PC-3 (cell line): Measurements from ENCODE around the gene NLGN1. TPM values are rescaled to one million over a fixed set of nuclear protein-coding genes. Genes with fewer than 3 reads are reported as not detected.

Experiments
- ATAC-seq: fragments of 200-7000 bp; cut with Tn5 transposase; 2 replicates; pipeline ENCODE4 v1.9.1; 2020; ENCODE audit warnings: mild to moderate bottlenecking, moderate library complexity
- BruUV-seq: library from RNA; stranded (reverse); fragments of 400-500 nt; replicated peaks from 2 replicates; lab custom pipeline; 2021; lab: Mats Ljungman, UMichigan
- CTCF ChIA-PET: fragments of 300-600 bp; sonication (Branson Sonifier 250); formaldehyde crosslinking; loops from one replicate; lab custom pipeline; 2022; ENCODE audit warnings: antibody characterized with exemption; lab: Charles Lee
- POLR2A ChIA-PET: fragments of 300-600 bp; sonication (Branson Sonifier 250); formaldehyde crosslinking; loops from one replicate; lab custom pipeline; 2022; ENCODE audit warnings: antibody characterized with exemption; ENCODE audit not compliant: unreplicated experiment; lab: Charles Lee
- DNase-seq: peaks from one replicate; pipeline ENCODE4 v3.0.0-alpha.2; 2015
- H2AFZ ChIP-seq: fragments of 300-600 bp; sonication (generic); 2 replicates; pipeline ENCODE4 v1.6.0; 2016; ENCODE audit warnings: antibody characterized with exemption, low read length
- H3F3A ChIP-seq: fragments of 300-600 bp; sonication (generic); one replicate; pipeline ENCODE4 v1.6.0; 2017; ENCODE audit warnings: antibody characterized with exemption, low read length, control low read depth, mild to moderate bottlenecking; ENCODE audit not compliant: unreplicated experiment
- H3K27ac ChIP-seq: fragments of 300-600 bp; sonication (generic); 2 replicates; pipeline ENCODE4 v1.5.1; 2016; ENCODE audit warnings: mild to moderate bottlenecking, low read length
- H3K27me3 ChIP-seq: fragments of 300-600 bp; sonication (generic); 2 replicates; pipeline ENCODE4 v1.6.1; 2016; ENCODE audit warnings: low read length, mixed read lengths
- H3K36me3 ChIP-seq: fragments of 300-600 bp; sonication (generic); 2 replicates; pipeline ENCODE4 v1.6.1; 2016; ENCODE audit warnings: low read depth, mixed run types, low read length, mixed read lengths
- H3K4me1 ChIP-seq: fragments of 300-600 bp; sonication (generic); 2 replicates; pipeline ENCODE4 v1.5.1; 2016; ENCODE audit warnings: low read length; ENCODE audit not compliant: insufficient read depth
- H3K4me2 ChIP-seq: fragments of 300-600 bp; sonication (generic); 2 replicates; pipeline ENCODE4 v1.6.0; 2016; ENCODE audit warnings: low read length
- H3K4me3 ChIP-seq: fragments of 300-600 bp; sonication (generic); 2 replicates; pipeline ENCODE4 v1.5.1; 2016; ENCODE audit warnings: mild to moderate bottlenecking, low read length, mixed read lengths
- H3K79me2 ChIP-seq: fragments of 300-600 bp; sonication (generic); 2 replicates; pipeline ENCODE4 v1.6.1; 2017; ENCODE audit warnings: low read length, mixed read lengths
- H3K9ac ChIP-seq: fragments of 300-600 bp; sonication (generic); 2 replicates; pipeline ENCODE4 v1.6.0; 2016; ENCODE audit warnings: mild to moderate bottlenecking, low read length
- H3K9me2 ChIP-seq: fragments of 300-600 bp; sonication (generic); replicated peaks from 2 replicates; pipeline ENCODE4 v1.6.1; 2016; ENCODE audit warnings: mixed run types, low read length, mixed read lengths
- H3K9me3 ChIP-seq: fragments of 300-600 bp; sonication (generic); 2 replicates; pipeline ENCODE4 v1.6.1; 2016; ENCODE audit warnings: low read length, mixed read lengths
- H4K20me1 ChIP-seq: fragments of 300-600 bp; sonication (generic); 2 replicates; pipeline ENCODE4 v1.6.1; 2016; ENCODE audit warnings: low read length, mixed read lengths
- CTCF ChIP-seq: fragments of 300-600 bp; sonication (generic); conservative IDR thresholded peaks from 2 replicates; pipeline ENCODE4 v1.5.1; 2017; ENCODE audit warnings: antibody characterized with exemption, low read depth, mild to moderate bottlenecking, low read length
- EZH2 ChIP-seq: fragments of 300-600 bp; sonication (generic); IDR thresholded peaks from one replicate; pipeline ENCODE4 v1.6.1; 2017; ENCODE audit warnings: antibody characterized with exemption, mild to moderate bottlenecking, low read length; ENCODE audit not compliant: unreplicated experiment
- EZH2phosphoT487 ChIP-seq: fragments of 300-600 bp; sonication (generic); IDR thresholded peaks from 2 replicates; pipeline ENCODE4 v1.6.1; 2018; ENCODE audit warnings: mild to moderate bottlenecking, antibody characterized with exemption, low read length, borderline replicate concordance
- intact Hi-C: fragments of 100-400 bp; cut with micrococcal nuclease; formaldehyde crosslinking; loops from 2 replicates; pipeline ENCODE4 v1.9.0; 2023
- total RNA-seq: library from RNA; depleted of rRNA; stranded (reverse); fragments of >200 nt; gene quantifications from 2 replicates; pipeline ENCODE4 v1.2.3, GENCODE V29; 2014

Gene NLGN1
- total RNA-seq, 1 experiment from 2014 or later: 0.77 TPM

- Histone ChIP-seq H3K79me2 (no peaks in the 10 kb centered on the region), H3K9ac (no peak overlapping the region), H3K4me3 (no peak overlapping the region), H3K4me1 (no peaks in the 10 kb centered on the region), H3K9me3 (no peaks in the 10 kb centered on the region), H3F3A (no peaks in the 10 kb centered on the region), H4K20me1 (no peaks in the 10 kb centered on the region), H3K27me3 (no peaks in the 10 kb centered on the region), H2AFZ (no peak overlapping the region), H3K4me2 (no peak overlapping the region), H3K9me2 (no peaks in the 10 kb centered on the region), H3K36me3 (no peaks in the 10 kb centered on the region), H3K27ac (no peak overlapping the region)
- POLR2A ChIA-PET: no interaction called here
- CTCF ChIA-PET: no interaction called here
- TF ChIP-seq CTCF (no peak), EZH2 (no peak), EZH2phosphoT487 (no peak)
- no peak for DNase-seq
- no TSS peak for BruUV-seq
- no peak for ATAC-seq
- intact Hi-C loops: no loop called here
Observed at GRCh38 chr3:173921732-173922131, 524.2 kb downstream of the NLGN1 start.

- H3K9me3 ChIP-seq: no peaks in the 10 kb centered on the region
- H3K79me2 ChIP-seq: no peaks in the 10 kb centered on the region
- no peak for ATAC-seq
- TF ChIP-seq EZH2: no peak
- H3K27me3 ChIP-seq: no peaks in the 10 kb centered on the region
- no peaks in the 10 kb centered on the region for H3F3A ChIP-seq
- no peak overlapping the region for H3K4me3 ChIP-seq
- no peak overlapping the region for H3K9ac ChIP-seq
- no peaks in the 10 kb centered on the region for H3K4me1 ChIP-seq
- BruUV-seq: no TSS peak
- no peak overlapping the region for H3K4me2 ChIP-seq
- no peak overlapping the region for H3K27ac ChIP-seq
- ChIA-PET CTCF (no interaction called here), POLR2A (no interaction called here)
- no peaks in the 10 kb centered on the region for H4K20me1 ChIP-seq
- no peak overlapping the region for H2AFZ ChIP-seq
- intact Hi-C loops: no loop called here
- no peaks in the 10 kb centered on the region for H3K36me3 ChIP-seq
- H3K9me2 ChIP-seq: no peaks in the 10 kb centered on the region
- DNase-seq: no peak
Observed at GRCh38 chr3:173923204-173923603, 525.7 kb downstream of the NLGN1 start.

- no peak for TF ChIP-seq CTCF
- no peak for TF ChIP-seq EZH2phosphoT487
- TF ChIP-seq EZH2: no peak
- Histone ChIP-seq H3K4me1 (no peaks in the 10 kb centered on the region), H4K20me1 (no peaks in the 10 kb centered on the region), H3K4me3 (no peak overlapping the region), H3K4me2 (no peak overlapping the region), H3K79me2 (no peaks in the 10 kb centered on the region), H3K9me2 (no peaks in the 10 kb centered on the region), H3F3A (no peaks in the 10 kb centered on the region), H3K36me3 (no peaks in the 10 kb centered on the region), H3K27me3 (no peaks in the 10 kb centered on the region), H2AFZ (no peak overlapping the region), H3K9ac (no peak overlapping the region), H3K27ac (no peak overlapping the region), H3K9me3 (no peaks in the 10 kb centered on the region)
- BruUV-seq: no TSS peak
- ChIA-PET POLR2A (no interaction called here), CTCF (no interaction called here)
- ATAC-seq: no peak
- no peak for DNase-seq
- intact Hi-C loops: no loop called here
Observed at GRCh38 chr3:173930251-173930650, 532.7 kb downstream of the NLGN1 start.
